GM18505 (cell line): Measurements from ENCODE around the gene PNLDC1.
"Not testable (repeated sequence)": the region's sequence is repeated elsewhere in the genome, so short reads cannot be mapped to it uniquely, and the experiment has no call there.

Source experiments
- ATAC-seq: cut with Tn5 transposase; IDR thresholded peaks from one replicate; pipeline ENCODE4 v1.9.1; 2021; ENCODE audit not compliant: unreplicated experiment
- POLR2A ChIP-seq: IDR thresholded peaks from 4 replicates; pipeline ENCODE4 v1.6.1; 2011; ENCODE audit warnings: borderline replicate concordance; ENCODE audit not compliant: insufficient read depth, insufficient read length; ENCODE audit errors: extremely low read depth

PNLDC1 gene

GRCh38 chr6:159858259-159858658, 58.2 kb downstream of the PNLDC1 start:
- no peak for ATAC-seq
- no peak for TF ChIP-seq POLR2A

- ATAC-seq: no peak
- TF ChIP-seq POLR2A: no peak
Observed at GRCh38 chr6:159860482-159860881, 60.4 kb downstream of the PNLDC1 start.

- ATAC-seq: no peak
- TF ChIP-seq POLR2A: no peak
Observed at GRCh38 chr6:159862103-159862502, 62.0 kb downstream of the PNLDC1 start.

GRCh38 chr6:159863341-159863740, 63.3 kb downstream of the PNLDC1 start:
- ATAC-seq: not testable (repeated sequence)

GRCh38 chr6:159865226-159865920, 65.3 kb downstream of the PNLDC1 start:
- no peak for ATAC-seq
- no peak for TF ChIP-seq POLR2A

GRCh38 chr6:159866286-159867247, 66.5 kb downstream of the PNLDC1 start:
- no peak for TF ChIP-seq POLR2A
- ATAC-seq: no peak
